ENCODE results near the gene STIM2. TPM values are rescaled to one million over a fixed set of nuclear protein-coding genes. Genes with fewer than 3 reads are reported as not detected.

Gene STIM2
- total RNA-seq, 2 donors from 2014 or later, result 23.2 to 24.5 TPM

- peaks cover 26% of the 10 kb centered on the region for H3K27me3 Mint-ChIP-seq (ENCODE audit: insufficient read depth)
- H3K9ac ChIP-seq (ENCODE audit: extremely low read depth, low read length, poor library complexity, severe bottlenecking), result no peak overlapping the region
- no peaks in the 10 kb centered on the region for H3K36me3 ChIP-seq (ENCODE audit: control insufficient read depth, insufficient read depth, low read length)
- 75 to 83% methylated on average over 1 of the region's 1 CpG for WGBS, 2 experiments (ENCODE audit: insufficient coverage in 1 of 2, insufficient read length in 1 of 2)
- no peak for TF ChIP-seq CTCF (conservative IDR thresholded peaks at IDR 0.05)
- no peaks in the 10 kb centered on the region for H3K4me1 ChIP-seq (ENCODE audit: control insufficient read depth, insufficient read depth, low read length)
- H3K27me3 ChIP-seq (ENCODE audit: control insufficient read depth, insufficient read depth, low read length, poor library complexity, severe bottlenecking), result peaks cover 17% of the 10 kb centered on the region
- H3K9me3 ChIP-seq (ENCODE audit: control insufficient read depth, low read length), result no peaks in the 10 kb centered on the region
- no peak overlapping the region for H3K4me3 ChIP-seq (ENCODE audit: low read length)
- no peak overlapping the region for H3K27ac Mint-ChIP-seq
- no peak overlapping the region for H3K4me3 Mint-ChIP-seq
- DNase-seq, result no peak
- H3K4me1 Mint-ChIP-seq, result peaks cover 31% of the 10 kb centered on the region
- H3K27ac ChIP-seq (ENCODE audit: low read depth, low read length), result no peak overlapping the region
- no peaks in the 10 kb centered on the region for H3K36me3 Mint-ChIP-seq (ENCODE audit: low read depth)
- H3K9me3 Mint-ChIP-seq, result no peaks in the 10 kb centered on the region
These were observed 74.8 kb downstream of the STIM2 start for GRCh38 chr4:26935397-26935796.

- peak overlapping the region; percentile 37 for H3K4me3 ChIP-seq (ENCODE audit: low read length)
- Mint-ChIP-seq H3K4me1 (peaks cover 34% of the 10 kb centered on the region), H3K27me3 (ENCODE audit: insufficient read depth) (peaks cover 35% of the 10 kb centered on the region), H3K4me3 (no peak overlapping the region), H3K9me3 (no peaks in the 10 kb centered on the region), H3K36me3 (ENCODE audit: low read depth) (no peaks in the 10 kb centered on the region), H3K27ac (no peak overlapping the region)
- no peak for TF ChIP-seq CTCF (conservative IDR thresholded peaks at IDR 0.05)
- no peaks in the 10 kb centered on the region for H3K9me3 ChIP-seq (ENCODE audit: control insufficient read depth, low read length)
- H3K9ac ChIP-seq (ENCODE audit: extremely low read depth, low read length, poor library complexity, severe bottlenecking), result no peak overlapping the region
- no peaks in the 10 kb centered on the region for H3K36me3 ChIP-seq (ENCODE audit: control insufficient read depth, insufficient read depth, low read length)
- H3K27ac ChIP-seq (ENCODE audit: low read depth, low read length), result no peak overlapping the region
- DNase-seq, result peak; percentile 53
- H3K27me3 ChIP-seq (ENCODE audit: control insufficient read depth, insufficient read depth, low read length, poor library complexity, severe bottlenecking), result peaks cover 27% of the 10 kb centered on the region
- H3K4me1 ChIP-seq (ENCODE audit: control insufficient read depth, insufficient read depth, low read length), result no peaks in the 10 kb centered on the region
- 88 to 95% methylated on average over 4 to 5 of the region's 5 CpGs for WGBS, 2 experiments (ENCODE audit: insufficient coverage in 1 of 2, insufficient read length in 1 of 2)
These were observed 75.8 kb downstream of the STIM2 start for GRCh38 chr4:26936284-26937065.

DNA sequence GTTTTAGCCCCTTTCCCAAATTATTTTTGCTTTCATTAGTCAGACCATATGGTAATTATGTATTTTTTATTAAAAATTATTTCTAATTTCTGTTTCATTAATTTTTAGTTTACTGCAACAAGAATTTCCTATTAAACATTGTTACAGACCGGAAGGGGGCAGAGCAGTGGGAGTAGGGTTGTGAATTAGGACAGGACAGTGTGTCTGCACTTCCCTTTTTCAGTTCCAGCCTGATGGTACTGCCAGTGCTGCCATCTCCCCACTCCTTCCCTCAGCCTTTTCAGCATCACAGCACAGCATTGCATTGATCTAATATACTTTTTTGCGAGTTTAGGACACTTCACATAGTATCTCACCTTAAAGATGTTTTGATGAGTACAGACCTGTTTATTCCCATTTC, 76.5 kb downstream of the STIM2 start:
- Histone ChIP-seq H3K4me1 (ENCODE audit: control insufficient read depth, insufficient read depth, low read length) (no peaks in the 10 kb centered on the region), H3K9me3 (ENCODE audit: control insufficient read depth, low read length) (no peaks in the 10 kb centered on the region), H3K9ac (ENCODE audit: extremely low read depth, low read length, poor library complexity, severe bottlenecking) (no peak overlapping the region), H3K4me3 (ENCODE audit: low read length) (no peak overlapping the region), H3K27me3 (ENCODE audit: control insufficient read depth, insufficient read depth, low read length, poor library complexity, severe bottlenecking) (peaks cover 31% of the 10 kb centered on the region), H3K36me3 (ENCODE audit: control insufficient read depth, insufficient read depth, low read length) (no peaks in the 10 kb centered on the region), H3K27ac (ENCODE audit: low read depth, low read length) (no peak overlapping the region)
- 88 to 100% methylated on average over 1 of the region's 2 CpGs for WGBS, 2 experiments (ENCODE audit: insufficient coverage in 1 of 2, insufficient read length in 1 of 2)
- no peak for TF ChIP-seq CTCF (conservative IDR thresholded peaks at IDR 0.05)
- Mint-ChIP-seq H3K27ac (no peak overlapping the region), H3K36me3 (ENCODE audit: low read depth) (no peaks in the 10 kb centered on the region), H3K9me3 (no peaks in the 10 kb centered on the region), H3K4me3 (no peak overlapping the region), H3K27me3 (ENCODE audit: insufficient read depth) (peaks cover 35% of the 10 kb centered on the region), H3K4me1 (peaks cover 37% of the 10 kb centered on the region)
- DNase-seq, result no peak
